IMR-90 (cell line): ENCODE results near the gene GSN. TPM values are rescaled to one million over a fixed set of nuclear protein-coding genes. Genes with fewer than 3 reads are reported as not detected.

Experiments
- ATAC-seq: fragments of 200-7000 bp; cut with Tn5 transposase; 2 replicates; pipeline ENCODE4 v1.9.1; 2020; ENCODE audit warnings: low read depth, mild to moderate bottlenecking, moderate library complexity
- BruUV-seq: library from RNA; stranded (reverse); fragments of 400-500 nt; replicated peaks from 2 replicates; lab custom pipeline; 2021; lab: Mats Ljungman, UMichigan
- CTCF ChIA-PET: fragments of 300-600 bp; formaldehyde crosslinking; extraction: SDS; loops from one replicate; lab custom pipeline; 2021; ENCODE audit warnings: antibody characterized with exemption; lab: Yijun Ruan, JAX
- POLR2A ChIA-PET: fragments of 300-600 bp; sonication (Branson Sonifier 250); formaldehyde crosslinking; loops from one replicate; lab custom pipeline; 2022; ENCODE audit warnings: antibody characterized with exemption; ENCODE audit not compliant: unreplicated experiment; lab: Charles Lee
- DNase-seq: peaks from one replicate; pipeline ENCODE4 v3.0.0; 2013
- H2AFZ ChIP-seq: replicated peaks from 2 replicates; pipeline ENCODE3; 2013; ENCODE audit warnings: low read length, mild to moderate bottlenecking; ENCODE audit not compliant: poor library complexity
- H2AK5ac ChIP-seq: 2 replicates; pipeline ENCODE4 v1.6.1; 2013; ENCODE audit warnings: low read depth, low read length, inconsistent platforms
- H2AK9ac ChIP-seq: replicated peaks from 2 replicates; pipeline ENCODE3; 2013; ENCODE audit warnings: mild to moderate bottlenecking, low read depth, low read length, moderate library complexity; ENCODE audit not compliant: poor library complexity
- H2BK120ac ChIP-seq: 2 replicates; pipeline ENCODE4 v1.6.1; 2013; ENCODE audit warnings: low read depth, low read length, inconsistent platforms
- H2BK15ac ChIP-seq: 3 replicates; pipeline ENCODE4 v1.6.1; 2013; ENCODE audit warnings: low read depth, low read length, inconsistent platforms
- H2BK20ac ChIP-seq: 2 replicates; pipeline ENCODE4 v1.6.1; 2013; ENCODE audit warnings: low read depth, mild to moderate bottlenecking, inconsistent platforms, low read length, moderate library complexity
- H2BK5ac ChIP-seq: 2 replicates; pipeline ENCODE4 v1.6.1; 2013; ENCODE audit warnings: mild to moderate bottlenecking, low read depth, low read length, inconsistent platforms; ENCODE audit not compliant: poor library complexity, severe bottlenecking
- H3K14ac ChIP-seq: replicated peaks from 2 replicates; pipeline ENCODE4 v1.6.1; 2013; ENCODE audit warnings: low read depth, low read length, inconsistent platforms
- H3K18ac ChIP-seq: 2 replicates; pipeline ENCODE4 v1.6.1; 2013; ENCODE audit warnings: low read depth, low read length, control low read depth
- H3K23ac ChIP-seq: 2 replicates; pipeline ENCODE4 v1.6.1; 2013; ENCODE audit warnings: low read depth, low read length, inconsistent platforms
- H3K27ac ChIP-seq: 2 replicates; pipeline ENCODE4 v1.5.1; 2013; ENCODE audit warnings: mild to moderate bottlenecking, control low read depth, low read length; ENCODE audit not compliant: insufficient read depth
- H3K27me3 ChIP-seq: 2 replicates; pipeline ENCODE4 v1.6.1; 2013; ENCODE audit warnings: low read length; ENCODE audit not compliant: control insufficient read depth, insufficient read depth
- H3K36me3 ChIP-seq: 2 replicates; pipeline ENCODE4 v1.6.1; 2013; ENCODE audit warnings: low read length, mixed read lengths; ENCODE audit not compliant: control insufficient read depth, insufficient read depth
- H3K4ac ChIP-seq: 2 replicates; pipeline ENCODE4 v1.6.1; 2013; ENCODE audit warnings: low read depth, low read length, inconsistent platforms
- H3K4me1 ChIP-seq: 2 replicates; pipeline ENCODE4 v1.6.1; 2013; ENCODE audit warnings: low read length, mixed read lengths; ENCODE audit not compliant: control insufficient read depth, insufficient read depth
- H3K4me2 ChIP-seq: 2 replicates; pipeline ENCODE4 v1.6.1; 2013; ENCODE audit warnings: low read depth, mild to moderate bottlenecking, control low read depth, low read length, moderate library complexity
- H3K4me3 ChIP-seq: 2 replicates; pipeline ENCODE4 v1.5.1; 2013; ENCODE audit warnings: low read depth, mild to moderate bottlenecking, control low read depth, low read length, moderate library complexity; ENCODE audit not compliant: insufficient read depth
- H3K56ac ChIP-seq: 2 replicates; pipeline ENCODE4 v1.6.1; 2013; ENCODE audit warnings: low read length, inconsistent platforms; ENCODE audit not compliant: insufficient read depth; ENCODE audit errors: extremely low read depth
- H3K79me1 ChIP-seq, 2 experiments: 2 replicates each; pipeline ENCODE4 v1.6.1; 2013; ENCODE audit warnings: low read length in 2 of 2, inconsistent platforms in 1 of 2, low read depth in 1 of 2
- H3K9ac ChIP-seq: 2 replicates; pipeline ENCODE4 v1.6.1; 2013; ENCODE audit warnings: low read depth, low read length, control low read depth
- H3K9me1 ChIP-seq: 2 replicates; pipeline ENCODE4 v1.6.1; 2013; ENCODE audit warnings: low read length, inconsistent platforms; ENCODE audit not compliant: insufficient read depth
- H3K9me3 ChIP-seq: 2 replicates; pipeline ENCODE4 v1.6.1; 2013; ENCODE audit warnings: low read length; ENCODE audit not compliant: control insufficient read depth, insufficient read depth
- H4K20me1 ChIP-seq: 2 replicates; pipeline ENCODE4 v1.6.1; 2013; ENCODE audit warnings: low read length, inconsistent platforms; ENCODE audit not compliant: insufficient read depth
- H4K5ac ChIP-seq: 2 replicates; pipeline ENCODE4 v1.6.1; 2013; ENCODE audit warnings: mild to moderate bottlenecking, low read depth, low read length, control low read depth
- H4K8ac ChIP-seq, 2 experiments: 2 replicates each; pipeline ENCODE4 v1.6.1; 2013; ENCODE audit warnings: low read depth in 2 of 2, low read length in 2 of 2, control low read depth in 1 of 2, inconsistent platforms in 1 of 2
- H4K91ac ChIP-seq: 2 replicates; pipeline ENCODE4 v1.6.1; 2013; ENCODE audit warnings: low read depth, low read length, inconsistent platforms; ENCODE audit not compliant: insufficient read depth
- CEBPB ChIP-seq: IDR thresholded peaks from 2 replicates; pipeline ENCODE4 v1.6.1; 2012; ENCODE audit warnings: low read depth, low read length, improper control_type of control experiment
- NFE2L2 ChIP-seq: fragments of 150-350 bp; IDR thresholded peaks from 2 replicates; pipeline ENCODE4 v1.6.1; 2016; ENCODE audit warnings: low read depth, mild to moderate bottlenecking, low read length
- RCOR1 ChIP-seq: IDR thresholded peaks from 2 replicates; pipeline ENCODE4 v1.6.1; 2012; ENCODE audit warnings: mild to moderate bottlenecking, low read length, improper control_type of control experiment; ENCODE audit not compliant: insufficient replicate concordance
- WGBS, 2 experiments: methylation state at CpG; one replicate each; pipeline versions ENCODE4 v1.1.5 to v1.1.7; 2013; ENCODE audit warnings: missing lambda C conversion rate in 2 of 2; ENCODE audit not compliant: insufficient read length in 1 of 2; ENCODE audit errors: extremely low coverage in 2 of 2; 5-methylcytosine and 5-hydroxymethylcytosine counted together
- dilution Hi-C: fragments of 300-500 bp; cut with HindIII; formaldehyde crosslinking; loops from one replicate; pipeline ENCODE4 v1.14.3; 2018; ENCODE audit warnings: low sequenced_read_pairs; ENCODE audit not compliant: unreplicated experiment
- in situ Hi-C: fragments of 300-500 bp; cut with MboI; formaldehyde crosslinking; loops from 3 replicates; pipeline ENCODE4 v1.14.3; 2019; ENCODE audit warnings: low sequenced_read_pairs, inconsistent platforms, mixed read lengths
- intact Hi-C: fragments of 100-400 bp; cut with micrococcal nuclease; formaldehyde crosslinking; loops from 2 replicates; pipeline ENCODE4 v1.10.0; 2022
- polyA plus RNA-seq, 3 experiments: library from polyadenylated mRNA; depleted of rRNA; stranded (reverse); fragments of >200 nt; gene quantifications; 2 replicates each; pipeline ENCODE4 v1.2.3, GENCODE V29; 2012; ENCODE audit warnings: low replicate concordance in 1 of 3
- total RNA-seq: library from RNA; depleted of rRNA; stranded (reverse); fragments of >200 nt; gene quantifications from 2 replicates; pipeline ENCODE4 v1.2.3, GENCODE V29; 2012

GSN gene
- total and polyA plus RNA-seq, 2 of the 4 experiments (the other 2 are of a cell fraction): 495 to 547 TPM

DNA sequence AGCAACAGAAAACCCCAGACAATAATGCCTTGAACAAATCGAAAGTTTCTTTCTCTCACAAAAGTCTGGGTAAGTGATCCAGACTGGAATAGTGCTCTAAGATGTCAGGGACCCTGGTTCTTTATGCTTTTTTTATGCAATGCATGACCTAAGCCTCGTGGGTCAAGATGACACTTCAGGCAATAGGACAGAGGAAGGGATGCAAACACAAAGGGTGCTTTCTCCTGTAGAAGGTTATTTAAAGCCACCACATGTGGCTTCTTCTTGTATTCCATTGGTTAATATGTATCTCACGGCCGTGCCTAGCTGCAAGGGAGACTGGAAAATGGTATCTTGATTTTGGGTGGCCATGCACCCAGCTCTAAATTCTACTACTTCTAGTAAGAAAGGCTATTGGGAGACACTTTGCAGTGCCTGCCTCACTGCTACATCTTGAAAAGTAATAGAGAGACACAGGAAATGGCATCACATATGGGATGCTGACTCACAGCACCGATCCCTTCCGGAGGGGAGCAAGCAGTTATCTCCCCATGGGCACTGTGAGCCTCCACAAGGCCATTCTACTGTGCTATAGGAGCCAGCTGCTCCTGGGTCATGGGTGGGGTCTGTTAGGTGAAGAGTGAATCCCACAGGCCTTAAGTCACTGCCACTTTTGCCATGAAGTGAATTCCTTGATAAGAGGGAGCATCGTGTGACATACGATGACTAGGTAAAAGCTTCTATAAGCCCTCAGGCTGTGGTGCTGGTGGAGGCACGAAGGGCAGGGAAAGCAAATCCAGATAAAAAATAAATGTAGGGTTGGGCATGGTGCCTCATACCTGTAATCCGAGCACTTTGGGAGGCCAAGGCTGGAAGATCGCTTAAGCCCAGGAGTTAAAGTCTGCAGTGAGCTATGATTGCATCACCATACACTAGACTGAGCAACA, 33.8 kb upstream of the GSN start:
- Histone ChIP-seq H4K20me1 (no peaks in the 10 kb centered on the region), H3K27me3 (no peaks in the 10 kb centered on the region), H2BK120ac (peak overlapping the region; percentile 94), H3K56ac (peak overlapping the region; percentile 59), H3K4me1 (peaks cover 8% of the 10 kb centered on the region), H2BK15ac (peak overlapping the region; percentile 83; the same call in 1 of the 3 replicates), H3K9me3 (no peaks in the 10 kb centered on the region), H2AFZ (peak overlapping the region; percentile 91), H4K5ac (peak overlapping the region; percentile 24), H3K18ac (peak overlapping the region; percentile 42; the same call in 1 of the 2 replicates), H3K23ac (peak overlapping the region; percentile 67), H3K79me1 (peaks cover 0 to 5% of the 10 kb centered on the region in 2 experiments; a peak in 1 of 4 replicates), H2BK20ac (peak overlapping the region; percentile 91), H3K4ac (peak overlapping the region; percentile 94), H2AK9ac (peak overlapping the region; percentile 76), H4K8ac (peak overlapping the region; percentile 58 to 99), H3K27ac (peak overlapping the region; percentile 74), H3K14ac (peak overlapping the region; percentile 89), H2AK5ac (peak overlapping the region; percentile 95), H3K4me2 (0 out of 2 replicates have a peak overlapping the region, but pooled peaks have one; percentile 3), H3K4me3 (no peak overlapping the region), H2BK5ac (peak overlapping the region; percentile 88), H4K91ac (peak overlapping the region; percentile 91), H3K9ac (no peak overlapping the region), H3K36me3 (no peaks in the 10 kb centered on the region), H3K9me1 (peaks cover 19% of the 10 kb centered on the region)
- in situ Hi-C loops (no loop called here), dilution Hi-C loops (no loop called here), intact Hi-C loops (no loop called here)
- BruUV-seq: no TSS peak
- ATAC-seq (peak; percentile 92), DNase-seq (peak; percentile 81)
- WGBS, 2 experiments: no CpG with 5 or more reads among the region's 11 CpGs
- ChIA-PET CTCF (interaction anchor here (1.1 to 2.5 kb wide), 3 partner anchors 19 to 44 kb away, joined by 3 to 8 read pairs (median 6); no protein-coding TSS in a partner anchor), POLR2A (no interaction called here)
- TF ChIP-seq CEBPB (peak; percentile 93), NFE2L2 (no peak), RCOR1 (no peak)
